Cerebellar nuclear complex (tissue), 1 donor: ENCODE results near the gene EBPL.

Experiments
- DNase-seq, 2 experiments: peaks; one replicate each; lab custom pipeline; 2025; lab: John Stamatoyannopoulos, UW

The EBPL gene

DNA sequence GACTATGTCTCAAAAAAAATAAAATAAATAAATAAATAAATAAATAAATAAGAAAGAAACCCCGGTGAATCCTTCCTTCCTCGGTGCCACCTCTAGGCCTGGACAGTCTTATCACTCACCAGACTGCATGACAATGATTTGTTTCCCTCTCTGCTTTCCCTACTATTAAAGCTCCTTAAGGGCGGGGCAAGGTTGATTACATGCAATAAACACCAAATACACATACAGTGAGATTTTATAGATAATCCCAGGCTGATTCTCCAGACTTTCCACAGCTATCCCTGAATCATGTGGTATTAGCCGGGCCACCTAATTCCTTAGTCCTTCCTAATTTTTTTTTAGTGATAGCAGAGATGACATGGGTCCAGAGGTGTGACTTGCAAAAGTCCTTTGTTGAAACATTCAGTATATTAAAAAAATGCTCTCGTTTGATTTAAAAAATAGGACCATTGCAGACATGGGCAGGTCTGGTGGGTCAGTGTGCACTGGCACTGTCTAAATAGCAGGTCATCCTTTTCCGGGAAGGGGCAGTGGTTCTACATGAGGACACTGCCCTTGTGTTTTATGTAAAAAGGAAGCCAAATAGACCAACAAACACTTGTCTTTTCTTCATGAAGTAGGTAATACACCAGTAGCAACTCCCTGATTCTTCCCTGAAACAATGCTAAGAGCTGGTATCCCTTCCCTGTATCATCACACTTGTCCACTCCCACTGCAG lies 14.5 kb downstream of the EBPL start:
- DNase-seq, result no peak

DNA sequence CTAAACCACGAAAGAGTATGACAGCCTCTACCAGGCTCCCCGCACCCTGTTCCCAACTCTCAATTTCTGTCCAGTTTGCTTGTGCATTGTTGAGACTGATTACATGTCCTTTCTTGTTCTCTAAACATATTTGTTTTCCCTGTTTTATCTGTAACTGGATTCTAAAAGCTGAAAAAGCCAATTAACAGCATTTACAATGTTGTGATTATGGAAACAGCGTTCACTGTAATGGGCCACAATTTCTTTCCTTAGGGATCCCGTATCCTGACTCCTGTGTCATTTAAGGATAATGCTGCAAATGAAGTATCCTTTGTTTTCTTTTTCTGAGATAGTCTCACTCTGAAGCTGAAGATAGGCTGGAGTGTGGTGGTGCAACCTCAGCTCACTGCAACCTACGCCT lies 20.5 kb downstream of the EBPL start:
- DNase-seq, result no peak

DNA sequence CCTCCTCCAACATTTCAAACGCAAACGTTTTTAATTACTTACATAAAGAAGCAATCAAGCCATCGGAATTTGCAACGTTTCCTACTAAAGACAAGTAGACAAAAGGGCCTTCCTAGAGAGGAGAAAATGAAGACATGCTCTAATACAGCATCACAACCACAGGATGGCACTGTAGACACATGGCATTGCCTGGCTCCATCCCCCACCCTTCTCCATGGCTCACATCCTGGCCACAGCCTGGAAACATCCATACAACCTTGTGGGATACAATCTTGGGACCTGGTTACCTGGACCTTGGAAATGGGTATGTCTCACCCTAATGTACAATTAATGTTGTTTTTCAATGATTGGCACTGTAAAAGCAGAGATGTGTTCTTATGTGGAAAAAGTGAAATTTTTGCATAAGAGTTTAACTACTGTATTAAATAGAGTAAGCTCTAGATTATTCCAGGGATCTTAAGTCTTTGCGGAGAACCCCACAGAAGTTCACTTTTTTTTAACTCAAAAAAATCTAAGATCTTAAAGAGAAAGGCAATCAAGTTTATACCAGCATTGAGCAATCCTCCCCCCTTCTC lies 21.5 kb downstream of the EBPL start:
- DNase-seq, result no peak

DNA sequence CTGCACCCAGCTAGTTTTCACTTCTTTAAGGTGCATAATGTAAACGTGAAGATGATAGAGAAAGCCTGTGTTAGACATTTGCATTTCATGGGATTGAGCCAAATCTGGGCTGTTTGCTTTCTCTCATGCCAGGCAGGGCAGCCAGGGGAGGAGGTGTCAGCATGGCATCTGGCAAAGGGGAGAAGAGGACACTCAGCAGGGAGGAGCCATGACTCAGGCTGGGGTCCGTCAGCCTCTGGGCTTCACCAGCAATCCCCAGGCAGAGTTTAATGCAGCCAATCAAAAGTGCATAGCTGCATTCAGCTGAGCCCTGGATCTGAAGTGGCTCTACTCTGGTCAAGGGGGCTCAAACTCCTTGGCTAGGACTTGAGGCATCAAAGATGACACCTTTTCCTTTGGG lies 23.5 kb downstream of the EBPL start:
- DNase-seq, result no peak

DNA sequence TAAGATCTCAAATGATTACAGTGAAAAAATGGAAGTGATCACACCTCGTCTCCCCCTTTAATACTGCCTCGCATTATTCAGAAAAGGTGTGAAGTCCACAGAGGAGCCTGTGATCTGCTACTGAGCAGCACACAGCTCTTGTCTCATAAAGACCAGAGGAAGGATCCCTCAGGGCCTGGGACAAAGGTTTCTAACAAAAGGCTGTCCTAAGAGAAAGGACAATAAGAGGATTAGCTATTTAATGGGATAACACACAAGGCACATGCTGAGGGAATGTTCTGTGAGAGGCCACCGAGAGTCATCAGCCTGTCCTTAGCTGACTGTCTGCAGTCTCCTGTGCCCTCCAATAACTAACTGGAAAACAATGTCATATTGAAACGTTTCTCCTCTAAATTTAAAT lies 26.7 kb downstream of the EBPL start:
- DNase-seq, result no peak

DNA sequence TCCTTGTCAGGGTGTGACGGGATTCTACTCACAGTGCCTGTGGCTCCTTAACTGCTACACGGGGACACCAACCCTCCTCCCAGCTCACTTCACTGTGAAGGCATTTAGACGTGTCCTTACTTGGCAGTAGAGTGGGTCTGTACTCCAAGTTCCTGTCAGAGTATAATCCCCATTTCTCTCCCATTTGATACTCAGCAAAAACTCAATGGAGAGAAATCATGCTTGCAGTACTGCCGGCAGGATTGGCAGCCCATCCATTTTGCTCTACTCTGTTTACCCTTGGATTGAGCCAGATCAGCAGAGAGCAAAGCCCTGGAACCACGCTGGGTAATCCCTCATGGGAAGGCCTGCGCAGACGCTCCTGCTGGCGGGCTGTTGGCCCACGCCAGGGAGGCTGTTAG lies 34.0 kb downstream of the EBPL start:
- DNase-seq, result no peak

DNA sequence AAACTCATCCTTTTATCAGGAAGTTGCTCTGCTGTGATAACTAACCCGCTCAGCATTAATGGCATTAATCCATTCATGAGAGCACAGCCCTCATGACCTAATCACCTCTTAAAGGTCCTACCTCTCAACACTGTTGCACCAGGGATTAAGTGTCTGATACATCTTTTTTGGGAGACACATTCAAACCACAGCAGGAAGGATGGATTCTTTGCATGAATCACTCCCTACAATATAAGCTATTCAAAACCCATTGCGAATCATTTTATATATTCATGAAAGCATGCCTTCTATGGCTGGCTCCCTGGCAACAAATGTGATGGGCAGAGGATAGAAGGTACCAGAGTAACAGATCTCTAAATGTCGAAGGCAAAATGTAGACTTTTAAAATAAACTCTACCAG lies 35.4 kb downstream of the EBPL start:
- DNase-seq, result no peak

DNA sequence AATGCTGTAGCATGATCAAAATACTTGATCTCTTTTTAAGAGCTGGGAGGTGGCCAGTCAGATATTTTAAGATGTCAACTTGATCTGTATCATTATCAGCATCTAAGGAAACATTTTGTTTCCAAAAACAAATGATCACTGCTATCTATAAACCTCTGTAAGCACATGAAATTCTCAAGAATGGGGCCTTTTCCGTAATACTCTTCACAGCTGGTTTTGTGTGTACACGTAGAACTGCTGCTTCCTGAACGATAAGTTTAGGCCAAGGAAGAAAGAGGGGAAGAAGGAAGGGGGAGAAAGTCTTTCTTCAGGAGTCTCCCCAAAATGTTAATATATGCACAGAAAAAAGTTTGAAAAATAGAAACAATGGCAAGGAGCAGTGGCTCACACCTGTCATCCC lies 37.3 kb downstream of the EBPL start:
- DNase-seq, result no peak

DNA sequence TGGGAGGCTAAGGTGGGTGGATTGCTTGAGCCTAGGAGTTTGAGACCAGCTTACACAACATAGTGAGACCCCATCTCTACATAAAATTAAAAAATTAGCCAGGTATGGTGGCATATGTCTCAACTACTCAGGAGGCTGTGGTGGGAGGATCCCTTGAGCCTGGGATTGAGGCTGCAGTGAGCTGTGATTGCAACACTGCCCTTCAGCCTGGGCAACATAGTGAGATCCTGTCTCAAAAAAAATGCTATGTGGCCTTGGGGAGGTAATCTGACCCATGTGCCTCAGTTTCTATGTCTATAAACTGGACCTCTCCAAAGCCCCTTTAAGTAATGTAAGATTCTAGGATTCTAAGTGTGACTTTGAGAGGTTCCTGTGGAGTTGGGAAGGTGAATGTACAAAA lies 37.8 kb downstream of the EBPL start:
- no peak for DNase-seq

DNA sequence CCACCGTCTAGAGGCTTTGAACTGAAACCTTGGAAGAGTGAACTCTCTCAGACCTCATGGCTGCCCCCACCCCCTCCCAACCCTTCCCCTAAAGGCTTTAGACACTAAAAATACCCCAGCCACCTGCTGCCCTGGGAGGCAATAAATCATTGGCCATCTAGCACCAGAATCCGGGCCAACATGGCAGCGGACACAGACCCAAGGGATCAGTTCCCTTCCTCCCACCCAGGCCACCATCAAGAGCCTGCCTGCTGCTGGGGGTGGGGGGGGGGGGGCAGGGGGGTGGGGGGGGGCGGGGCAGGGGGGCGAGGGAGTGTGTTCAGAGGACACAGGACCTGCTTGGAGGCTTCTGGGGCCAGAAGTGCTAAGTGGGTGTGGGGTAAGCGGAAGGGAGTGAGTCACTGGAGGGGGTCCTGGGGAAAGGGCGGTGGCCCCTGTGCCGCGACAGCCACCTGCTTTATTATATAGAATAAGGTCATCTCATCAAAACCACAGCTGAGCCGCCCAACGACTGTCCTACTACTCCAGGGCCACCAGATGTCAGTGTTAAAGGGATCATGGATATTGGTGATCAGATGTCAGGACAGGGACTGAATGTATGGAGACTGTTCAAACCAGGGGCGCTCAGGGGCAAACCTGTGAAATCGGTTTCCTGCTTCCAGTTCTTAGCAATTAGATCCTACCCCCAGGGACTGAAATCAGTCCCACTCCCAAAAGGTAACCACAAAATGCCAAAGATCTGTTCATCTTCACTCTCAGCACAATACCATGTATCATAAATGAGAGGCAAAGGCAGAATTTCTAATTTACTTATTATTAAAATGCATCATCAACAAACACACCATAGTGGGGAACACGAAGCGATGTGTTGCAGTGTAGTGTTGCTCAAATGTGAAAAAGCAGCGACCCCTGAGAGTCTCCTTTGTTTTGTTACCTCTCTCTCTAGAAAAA lies 38.7 kb downstream of the EBPL start:
- no peak for DNase-seq

DNA sequence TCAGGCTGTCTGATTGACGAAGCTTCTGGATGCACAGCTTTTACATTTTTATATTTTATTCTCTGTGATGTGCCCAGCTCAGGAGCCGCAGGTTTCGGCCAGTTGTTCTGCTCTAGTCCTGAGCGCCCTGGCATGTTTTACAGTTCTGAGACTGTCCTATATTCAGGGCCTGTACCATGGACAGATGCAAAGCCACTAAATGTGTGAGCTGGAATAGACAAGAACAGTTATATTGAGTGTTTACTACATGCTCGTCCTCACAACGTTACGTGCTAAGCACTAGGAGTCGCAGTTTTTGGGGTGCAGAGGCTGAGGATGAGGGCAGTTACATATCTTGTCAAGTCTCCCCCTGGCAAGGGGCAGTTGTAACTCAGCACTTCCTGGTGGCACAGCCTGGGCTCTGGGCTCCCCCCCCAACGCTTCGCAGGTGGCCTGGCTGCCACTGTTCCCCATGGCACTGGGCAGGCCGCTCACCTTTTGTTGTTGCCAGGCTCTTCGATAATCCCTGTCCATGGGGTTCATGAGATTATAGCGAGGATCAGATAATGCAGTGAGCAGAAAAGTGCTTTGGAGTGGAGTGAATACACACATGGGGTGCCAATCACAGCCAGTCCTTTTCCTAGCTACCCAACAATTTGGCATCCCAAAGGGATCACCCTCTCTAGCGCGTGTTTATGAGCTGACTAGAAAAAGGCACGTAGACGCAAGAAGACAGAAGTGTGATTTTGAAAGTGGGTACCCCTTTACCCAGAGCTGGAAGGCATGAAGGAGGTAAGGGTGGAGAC lies 39.5 kb downstream of the EBPL start:
- DNase-seq, result no peak

DNA sequence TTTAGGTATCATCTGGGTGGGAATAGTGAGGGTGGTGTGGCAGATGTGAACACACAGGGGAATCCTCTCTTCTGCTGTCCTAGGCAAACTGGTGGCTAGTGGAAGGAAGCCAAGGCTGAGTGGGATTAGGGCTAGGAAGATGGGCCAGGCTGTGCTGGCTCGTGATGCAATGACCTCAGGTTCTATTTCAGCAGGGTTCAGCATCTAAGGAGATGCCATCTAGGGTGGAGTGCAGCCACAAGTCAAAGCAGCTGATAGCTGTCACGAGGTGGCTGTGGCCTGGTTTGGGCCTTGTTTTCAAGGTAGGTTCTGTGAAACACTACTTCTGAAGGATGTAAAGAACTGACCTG lies 41.3 kb downstream of the EBPL start:
- no peak for DNase-seq

DNA sequence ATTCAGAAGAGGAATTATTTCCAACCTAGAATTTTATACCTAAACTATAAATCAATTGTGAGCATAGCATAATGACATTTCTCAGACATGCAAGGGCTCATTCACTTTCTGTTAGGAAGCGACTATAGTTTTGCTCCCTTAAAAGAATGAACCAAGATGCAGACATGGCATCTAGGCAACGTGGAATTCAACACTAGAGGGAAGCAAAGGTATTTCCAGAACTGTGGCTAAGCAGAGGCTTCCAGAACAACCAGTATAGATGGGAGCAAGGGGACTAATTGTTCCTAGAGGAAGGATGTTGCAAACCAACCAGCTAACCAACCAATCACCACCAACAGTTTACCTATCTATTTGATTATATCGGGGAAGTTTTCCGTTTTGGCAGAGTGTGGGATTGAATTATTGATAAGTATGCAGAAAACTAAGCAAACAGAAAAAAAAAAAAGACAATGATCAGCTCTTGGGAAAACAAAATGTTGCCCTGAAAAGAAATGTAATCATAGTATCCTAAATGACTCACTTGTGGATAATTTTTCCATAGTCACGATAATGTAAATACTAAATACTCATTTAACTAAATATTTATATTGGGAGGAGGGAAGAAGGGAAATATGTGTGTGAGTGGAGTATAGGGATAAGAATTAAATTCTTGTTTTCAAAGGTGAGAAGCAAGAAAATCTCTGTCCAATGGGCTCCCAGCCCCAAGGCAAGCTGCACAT lies 41.9 kb downstream of the EBPL start:
- DNase-seq, result no peak

DNA sequence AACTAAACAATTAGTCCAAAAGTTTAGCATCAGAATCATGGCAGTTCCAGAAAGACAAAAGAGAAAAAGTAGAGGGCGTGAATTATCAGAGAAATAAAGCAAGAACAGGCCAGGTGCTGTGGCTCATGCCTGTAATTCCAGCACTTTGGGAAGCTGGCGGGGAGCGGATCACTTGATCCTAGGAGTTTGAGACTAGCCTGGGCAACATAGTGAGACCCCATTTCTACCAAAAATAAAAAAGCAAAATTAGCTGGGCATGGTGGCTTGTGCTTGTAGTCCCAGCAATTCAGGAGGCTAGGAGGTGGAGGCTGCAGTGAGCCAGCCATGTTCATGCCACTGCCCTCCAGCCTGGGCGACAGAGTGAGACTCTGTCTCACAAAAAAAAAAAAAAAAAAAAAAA lies 44.6 kb downstream of the EBPL start:
- no peak for DNase-seq

DNA sequence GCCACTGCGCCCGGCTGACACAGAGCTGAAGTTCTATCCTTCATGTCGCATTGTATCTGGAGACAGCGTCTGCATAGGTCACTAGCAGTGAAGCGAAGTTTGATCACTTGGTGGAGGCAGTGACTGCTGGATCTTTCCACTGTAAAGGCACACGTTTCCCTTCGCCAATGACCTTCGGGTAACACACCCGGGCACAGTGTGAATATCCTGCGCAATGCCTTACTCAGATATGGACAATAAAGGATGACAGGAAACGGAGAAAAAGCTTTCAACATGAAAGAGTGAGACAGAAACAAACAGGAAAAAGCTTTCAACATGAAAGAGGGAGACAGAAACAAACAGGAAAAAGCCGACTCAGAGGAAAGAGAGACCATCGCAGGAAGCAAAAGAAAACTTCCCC lies 45.8 kb downstream of the EBPL start:
- no peak for DNase-seq

DNA sequence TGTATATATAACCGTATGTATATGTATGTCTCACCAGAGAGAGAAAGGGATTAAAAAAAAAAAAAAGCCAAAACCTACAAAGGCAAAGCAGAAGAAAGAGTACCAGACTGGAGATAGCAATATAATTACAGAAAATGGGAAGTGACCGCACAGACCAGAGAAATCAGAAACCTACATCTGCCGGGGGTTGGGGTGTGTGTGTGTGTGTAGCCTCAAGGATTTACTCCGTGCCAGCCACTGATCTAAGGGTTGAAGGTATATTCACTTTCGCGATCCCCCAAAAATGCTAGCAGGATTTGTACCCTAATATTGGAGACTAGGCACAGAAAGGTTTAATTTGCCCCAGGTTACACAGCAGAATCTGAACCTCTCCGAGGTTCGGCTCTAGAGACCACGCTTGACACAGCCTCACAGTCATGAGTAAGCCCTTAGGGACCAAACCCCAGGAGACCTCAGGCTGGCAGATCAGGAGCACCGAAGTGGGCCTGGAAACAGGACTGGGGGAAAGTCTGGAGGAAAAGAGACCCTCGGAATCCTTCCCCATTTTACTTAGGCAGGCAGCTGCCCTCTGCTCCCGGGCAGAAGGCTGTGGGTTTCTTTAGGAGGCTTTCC lies 48.1 kb downstream of the EBPL start:
- DNase-seq, result no peak

DNA sequence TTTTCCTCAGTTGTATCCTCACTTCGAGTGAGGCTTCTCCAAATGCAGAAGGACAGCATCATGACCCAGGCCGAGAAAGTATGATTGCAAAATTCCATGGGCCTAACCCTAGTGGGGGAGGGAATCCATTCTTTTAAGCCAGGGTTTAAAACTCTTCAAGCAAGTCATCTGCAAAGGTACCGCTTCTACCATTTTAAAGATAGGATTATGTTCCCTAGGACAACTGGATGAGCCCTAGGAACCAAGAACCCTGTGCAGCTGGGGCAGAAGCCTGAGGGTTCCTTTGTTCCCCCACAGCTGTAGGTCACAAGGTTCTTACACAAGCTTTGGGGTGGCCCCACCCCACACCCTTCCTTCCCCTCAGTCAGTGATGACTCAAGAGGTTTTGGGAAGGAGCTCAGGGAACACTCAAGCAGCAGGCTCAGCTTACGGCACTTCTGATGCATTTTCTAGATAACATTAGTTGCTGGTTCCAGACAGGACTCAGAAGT lies 49.4 kb downstream of the EBPL start:
- no peak for DNase-seq

DNA sequence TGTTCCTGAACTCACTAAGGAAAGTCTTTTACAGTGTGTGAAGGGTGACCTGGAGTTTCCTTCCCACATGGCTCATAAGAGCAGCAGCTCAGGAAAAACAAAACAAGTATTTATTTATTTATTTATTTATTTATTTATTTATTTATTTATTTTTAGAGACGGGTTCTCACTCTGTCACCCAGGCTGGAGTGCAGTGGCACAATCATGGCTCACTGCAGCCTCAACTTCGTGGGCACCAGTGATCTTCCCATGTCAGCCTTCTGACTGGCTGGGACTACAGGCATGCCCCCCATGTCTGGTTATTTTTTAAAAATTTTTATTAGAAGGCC lies 52.6 kb downstream of the EBPL start:
- DNase-seq, result no peak

DNA sequence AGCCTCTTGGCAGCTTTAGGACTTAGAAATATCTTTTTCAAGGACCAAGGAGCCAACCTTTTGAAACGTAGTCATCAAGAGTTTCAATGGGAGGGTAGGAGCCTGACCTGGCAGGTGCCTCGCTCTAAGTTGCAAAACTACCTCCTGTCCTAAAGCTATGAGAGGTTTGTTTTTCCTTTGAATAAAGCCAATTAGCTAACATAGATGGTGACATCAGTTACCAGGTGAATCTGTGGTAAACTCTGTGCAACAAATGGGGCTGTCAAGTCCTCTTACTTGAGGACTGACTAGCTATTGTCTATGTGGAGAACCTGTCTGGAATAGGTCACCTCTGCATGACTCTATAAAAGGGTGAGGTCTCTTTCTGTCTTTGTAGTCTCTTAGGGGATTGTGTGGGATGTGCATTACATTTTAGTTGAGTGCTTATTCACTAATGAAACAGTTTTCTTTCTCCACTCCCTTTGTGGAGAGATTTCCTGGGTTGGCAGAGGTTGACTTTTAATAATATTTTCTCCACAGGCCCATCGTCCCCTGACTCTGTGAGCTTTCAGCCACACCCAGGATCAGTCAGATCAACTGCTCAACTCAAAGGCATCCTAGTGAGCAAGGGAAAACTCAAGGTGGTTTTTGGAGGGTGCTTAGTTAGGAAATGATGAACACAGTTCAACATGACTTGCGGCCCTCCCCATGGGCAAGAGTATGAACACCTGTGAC lies 53.1 kb downstream of the EBPL start:
- no peak for DNase-seq

DNA sequence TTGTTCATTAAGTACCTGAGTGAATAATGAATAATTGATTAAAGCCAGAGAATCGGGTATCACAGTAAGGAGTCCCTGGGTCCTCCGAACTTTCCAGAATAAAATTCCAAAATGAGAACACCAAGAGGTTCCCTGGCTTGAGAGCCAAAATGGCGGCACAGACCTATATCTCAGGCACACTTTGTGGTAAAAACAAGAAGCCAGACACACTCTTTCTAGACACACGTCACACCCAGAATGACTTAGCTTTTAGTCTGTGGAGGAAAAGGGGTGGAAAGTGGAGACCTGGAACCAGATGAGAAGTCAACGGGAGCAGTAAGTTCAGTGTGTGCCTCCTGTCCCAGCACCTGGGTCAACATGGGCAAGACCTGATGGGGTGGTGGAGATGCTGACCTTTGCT lies 54.6 kb downstream of the EBPL start:
- no peak for DNase-seq
